ENCODE data around the gene PALM. TPM values are rescaled to one million over a fixed set of nuclear protein-coding genes. Genes with fewer than 3 reads are reported as not detected.

Gene PALM
- total and polyA plus RNA-seq, 9 of the 15 experiments (the other 6 are each of a cell fraction or from before 2014, with no cell fraction given), result 0.04 to 6.6 (median 1.7) TPM

- no peak for TF ChIP-seq RHOXF2B (CRISPR knock-in tag; conservative IDR thresholded peaks at IDR 0.05)
- TF ChIP-seq MIER1 (IDR thresholded peaks at IDR 0.05; ENCODE audit: low read depth), result no peak
- TF ChIP-seq TAL1 (IDR thresholded peaks at IDR 0.05), result no peak
- 0 out of 2 replicates have a peak, but pooled peaks have one; percentile 17 for TF ChIP-seq DMBX1 (CRISPR knock-in tag; IDR thresholded peaks at IDR 0.05; ENCODE audit: borderline replicate concordance)
- TF ChIP-seq ZNF224 (CRISPR knock-in tag; IDR thresholded peaks at IDR 0.05), result no peak
- peak; percentile 21; the same call in 1 of the 2 replicates for TF ChIP-seq PHF8 (IDR thresholded peaks at IDR 0.05; ENCODE audit: borderline replicate concordance, low read length)
- peak; percentile 64 for TF ChIP-seq PKNOX1 (IDR thresholded peaks at IDR 0.05)
- no peak for TF ChIP-seq FIP1L1 (IDR thresholded peaks at IDR 0.05; ENCODE audit: low read depth, low read length, poor library complexity, severe bottlenecking)
- TF ChIP-seq MYBL2 (IDR thresholded peaks at IDR 0.05; ENCODE audit: low read depth), result no peak
- no peak for TF ChIP-seq MYBL2 (CRISPR knock-in tag; IDR thresholded peaks at IDR 0.05; ENCODE audit: borderline replicate concordance)
- no peak for TF ChIP-seq ZNF165 (CRISPR knock-in tag; IDR thresholded peaks at IDR 0.05; ENCODE audit: borderline replicate concordance)
- no peak for TF ChIP-seq SIRT6 (IDR thresholded peaks at IDR 0.05; ENCODE audit: low read depth, low read length)
- TF ChIP-seq, protein P1, sequence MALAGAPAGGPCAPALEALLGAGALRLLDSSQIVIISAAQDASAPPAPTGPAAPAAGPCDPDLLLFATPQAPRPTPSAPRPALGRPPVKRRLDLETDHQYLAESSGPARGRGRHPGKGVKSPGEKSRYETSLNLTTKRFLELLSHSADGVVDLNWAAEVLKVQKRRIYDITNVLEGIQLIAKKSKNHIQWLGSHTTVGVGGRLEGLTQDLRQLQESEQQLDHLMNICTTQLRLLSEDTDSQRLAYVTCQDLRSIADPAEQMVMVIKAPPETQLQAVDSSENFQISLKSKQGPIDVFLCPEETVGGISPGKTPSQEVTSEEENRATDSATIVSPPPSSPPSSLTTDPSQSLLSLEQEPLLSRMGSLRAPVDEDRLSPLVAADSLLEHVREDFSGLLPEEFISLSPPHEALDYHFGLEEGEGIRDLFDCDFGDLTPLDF (CRISPR knock-in tag; IDR thresholded peaks at IDR 0.05), result no peak
- peak; percentile 83 for TF ChIP-seq ATF3 (IDR thresholded peaks at IDR 0.05)
- TF ChIP-seq ATF3 (CRISPR knock-in tag; conservative IDR thresholded peaks at IDR 0.05), result 0 out of 2 replicates have a peak, but pooled peaks have one; percentile 53
- TF ChIP-seq ATF7 (IDR thresholded peaks at IDR 0.05), result peak; percentile 86
- 0 out of 2 replicates have a peak, but pooled peaks have one; percentile 38 for TF ChIP-seq ELF1 (tag; IDR thresholded peaks at IDR 0.05)
- no peak for TF ChIP-seq GATAD2A (IDR thresholded peaks at IDR 0.05)
- no peak for TF ChIP-seq ILF3 (IDR thresholded peaks at IDR 0.05; ENCODE audit: borderline replicate concordance)
- no peak for TF ChIP-seq ZNF121 (CRISPR knock-in tag; conservative IDR thresholded peaks at IDR 0.05)
- TF ChIP-seq, protein P2, sequence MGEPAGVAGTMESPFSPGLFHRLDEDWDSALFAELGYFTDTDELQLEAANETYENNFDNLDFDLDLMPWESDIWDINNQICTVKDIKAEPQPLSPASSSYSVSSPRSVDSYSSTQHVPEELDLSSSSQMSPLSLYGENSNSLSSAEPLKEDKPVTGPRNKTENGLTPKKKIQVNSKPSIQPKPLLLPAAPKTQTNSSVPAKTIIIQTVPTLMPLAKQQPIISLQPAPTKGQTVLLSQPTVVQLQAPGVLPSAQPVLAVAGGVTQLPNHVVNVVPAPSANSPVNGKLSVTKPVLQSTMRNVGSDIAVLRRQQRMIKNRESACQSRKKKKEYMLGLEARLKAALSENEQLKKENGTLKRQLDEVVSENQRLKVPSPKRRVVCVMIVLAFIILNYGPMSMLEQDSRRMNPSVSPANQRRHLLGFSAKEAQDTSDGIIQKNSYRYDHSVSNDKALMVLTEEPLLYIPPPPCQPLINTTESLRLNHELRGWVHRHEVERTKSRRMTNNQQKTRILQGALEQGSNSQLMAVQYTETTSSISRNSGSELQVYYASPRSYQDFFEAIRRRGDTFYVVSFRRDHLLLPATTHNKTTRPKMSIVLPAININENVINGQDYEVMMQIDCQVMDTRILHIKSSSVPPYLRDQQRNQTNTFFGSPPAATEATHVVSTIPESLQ (CRISPR knock-in tag; IDR thresholded peaks at IDR 0.05), result no peak
- TF ChIP-seq NR3C1 (CRISPR knock-in tag; IDR thresholded peaks at IDR 0.05), result no peak
- TF ChIP-seq ZNF764 (CRISPR knock-in tag; IDR thresholded peaks at IDR 0.05; ENCODE audit: low read depth), result no peak
- TF ChIP-seq ZNF354B (CRISPR knock-in tag; IDR thresholded peaks at IDR 0.05), result no peak
Observed at GRCh38 chr19:788983-789700, 80.4 kb downstream of the PALM start (continued).

Measured in K562 (cell line).